ENCODE measurements around the gene RPTOR.

GRCh38 chr17:80812362-80813088, 267.9 kb downstream of the RPTOR start:
- TF ChIP-seq CTCF (IDR thresholded peaks at IDR 0.05; ENCODE audit: low read depth, low read length): no peak
- TF ChIP-seq EZH2phosphoT487 (IDR thresholded peaks at IDR 0.05; ENCODE audit: low read depth): no peak
